HG03571 (cell line): Measurements from ENCODE around the gene FARS2.

Source experiments
- ATAC-seq: cut with Tn5 transposase; IDR thresholded peaks from one replicate; pipeline ENCODE4 v1.9.1; 2021; ENCODE audit not compliant: unreplicated experiment

Gene FARS2

GRCh38 chr6:5524110-5524509 lies 262.8 kb downstream of the FARS2 start:
- ATAC-seq: no peak

DNA sequence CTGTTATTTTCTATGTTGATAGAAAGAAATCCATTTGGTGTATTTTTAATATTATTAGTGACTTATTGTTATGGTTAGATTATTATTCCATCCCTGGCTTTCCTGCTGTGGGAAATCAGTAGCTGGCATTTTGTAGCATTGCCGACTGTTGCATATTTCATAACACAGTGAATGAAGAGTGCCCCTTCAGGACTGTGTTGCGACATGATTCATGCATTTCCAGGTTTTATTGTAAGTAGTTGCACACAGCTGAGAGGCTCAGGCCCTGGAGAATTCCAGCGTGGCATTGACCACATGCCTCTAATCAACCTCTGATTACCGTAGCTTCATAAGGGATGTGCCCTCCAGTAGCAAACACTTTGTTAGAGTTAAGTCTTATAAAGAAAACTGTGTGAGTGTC lies 263.9 kb downstream of the FARS2 start:
- no peak for ATAC-seq

DNA sequence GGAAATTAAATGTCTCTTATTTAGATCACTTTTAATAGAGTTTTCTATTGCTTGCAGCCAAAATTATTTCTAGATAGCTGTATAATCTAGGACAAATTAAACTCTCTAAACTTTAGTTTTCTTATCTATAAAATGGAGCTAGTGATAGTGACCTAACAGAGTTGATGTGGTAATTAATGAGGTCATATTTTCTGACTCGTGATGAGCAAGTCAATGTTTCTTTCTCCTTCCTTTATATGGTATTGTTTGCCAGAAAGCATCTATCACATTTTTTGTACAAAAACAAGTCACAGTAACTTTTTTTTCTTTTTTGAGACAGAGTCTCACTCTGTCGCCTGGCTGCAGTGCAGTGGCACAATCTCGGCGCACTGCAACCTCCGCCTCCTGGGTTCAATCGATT lies 267.7 kb downstream of the FARS2 start:
- no peak for ATAC-seq

- no peak for ATAC-seq
Measured at GRCh38 chr6:5529733-5530132, 268.4 kb downstream of the FARS2 start.

DNA sequence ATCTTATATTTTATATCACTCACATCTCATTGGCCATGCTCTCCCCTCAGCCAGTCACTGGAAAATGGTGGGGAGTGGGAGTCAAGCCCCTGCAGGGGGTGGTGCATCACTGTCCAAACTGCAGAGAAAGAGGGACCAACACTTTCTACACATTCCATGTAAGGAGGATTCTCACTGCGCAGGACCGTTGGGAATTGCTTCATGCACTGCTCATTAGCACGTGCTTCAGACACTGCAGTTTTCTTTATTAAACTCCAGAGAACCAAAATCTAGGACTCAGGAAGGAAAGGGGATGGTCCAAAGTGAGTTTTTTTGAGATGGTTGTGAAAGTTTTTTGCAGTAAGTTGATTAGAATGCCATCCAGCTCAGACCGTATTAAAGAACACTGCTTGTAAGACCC lies 269.8 kb downstream of the FARS2 start:
- ATAC-seq: no peak

DNA sequence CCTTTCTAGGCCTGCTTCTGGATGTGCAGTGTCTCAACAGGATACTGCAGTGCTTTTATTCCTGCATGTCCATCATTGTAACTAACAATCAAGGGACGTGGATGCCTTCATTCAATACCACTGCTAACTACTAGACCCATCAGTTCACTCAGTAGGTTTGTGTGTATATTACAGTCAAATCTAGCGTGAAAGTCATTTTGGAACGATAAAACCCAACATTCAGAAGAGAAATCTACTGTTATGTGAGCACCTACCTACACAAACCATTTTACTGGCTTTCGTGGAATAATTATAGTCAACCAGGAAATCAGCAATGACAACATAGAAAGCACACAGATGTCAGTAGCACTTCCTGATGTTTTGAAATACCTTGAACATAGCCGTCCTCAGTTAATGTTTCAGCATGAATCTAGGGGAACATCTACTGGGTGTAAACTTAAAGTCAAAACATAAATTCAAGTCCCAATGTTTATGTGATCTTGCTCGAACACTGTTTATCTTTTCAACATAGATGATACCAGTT lies 270.6 kb downstream of the FARS2 start:
- no peak for ATAC-seq

- ATAC-seq: no peak
Measured at GRCh38 chr6:5532941-5533340, 271.6 kb downstream of the FARS2 start.

DNA sequence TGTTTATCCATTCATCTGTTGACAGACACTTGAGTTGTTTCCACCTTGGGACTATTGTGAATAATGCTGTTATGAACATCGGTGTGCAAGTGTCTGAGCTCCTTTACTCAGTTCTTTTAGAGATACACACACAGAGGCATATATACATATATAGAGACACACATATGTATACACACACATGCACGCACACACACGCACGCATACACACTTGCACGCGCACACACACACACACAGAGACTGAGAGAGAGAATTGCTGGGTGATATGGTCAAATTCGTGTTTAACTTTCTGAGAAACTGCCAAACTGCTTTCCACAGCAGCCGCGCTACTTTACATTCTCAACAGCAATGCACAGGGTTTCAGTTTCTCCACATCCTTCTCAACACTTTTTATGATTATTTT lies 273.3 kb downstream of the FARS2 start:
- no peak for ATAC-seq

- no peak for ATAC-seq
Measured at GRCh38 chr6:5536644-5537043, 275.3 kb downstream of the FARS2 start.

DNA sequence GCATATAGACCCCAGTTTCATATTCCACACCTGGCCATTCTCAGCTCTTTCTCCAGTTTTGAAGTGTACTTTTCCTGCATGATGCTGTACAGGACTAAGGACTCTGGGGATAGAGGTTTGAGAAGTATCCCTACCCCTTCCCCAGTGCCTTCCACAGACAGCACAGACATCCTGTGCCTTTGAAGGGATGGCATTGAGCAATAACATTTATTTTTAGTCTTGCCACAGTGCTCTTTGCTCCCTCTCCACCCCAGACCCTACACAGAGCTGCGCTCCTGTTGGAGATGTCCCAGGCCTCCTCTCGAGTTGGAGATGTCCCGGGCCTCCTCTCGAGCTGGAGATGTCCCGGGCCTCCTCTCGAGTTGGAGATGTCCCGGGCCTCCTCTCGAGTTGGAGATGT lies 275.8 kb downstream of the FARS2 start:
- ATAC-seq: no peak

- ATAC-seq: no peak
Measured at GRCh38 chr6:5537967-5538366, 276.7 kb downstream of the FARS2 start.

GRCh38 chr6:5540370-5540769 lies 279.1 kb downstream of the FARS2 start:
- ATAC-seq: no peak

DNA sequence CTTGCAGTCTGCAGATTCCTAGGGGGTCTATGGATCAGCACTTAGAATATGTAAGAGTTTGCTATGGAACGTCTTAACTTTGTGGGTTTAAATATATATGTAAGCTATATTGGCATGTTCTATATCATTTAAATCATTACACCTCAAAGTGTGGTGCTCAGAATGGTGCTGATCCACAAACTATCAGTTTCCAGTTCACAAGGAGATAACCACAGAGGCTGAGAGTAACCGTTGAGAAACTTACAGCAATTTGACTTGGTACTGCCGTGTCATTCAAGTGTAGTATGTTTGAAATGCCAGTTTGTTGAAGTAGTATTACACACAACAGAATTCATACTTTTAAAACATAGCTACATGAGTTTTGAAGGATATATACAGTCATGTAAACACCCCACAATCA lies 279.7 kb downstream of the FARS2 start:
- ATAC-seq: no peak

DNA sequence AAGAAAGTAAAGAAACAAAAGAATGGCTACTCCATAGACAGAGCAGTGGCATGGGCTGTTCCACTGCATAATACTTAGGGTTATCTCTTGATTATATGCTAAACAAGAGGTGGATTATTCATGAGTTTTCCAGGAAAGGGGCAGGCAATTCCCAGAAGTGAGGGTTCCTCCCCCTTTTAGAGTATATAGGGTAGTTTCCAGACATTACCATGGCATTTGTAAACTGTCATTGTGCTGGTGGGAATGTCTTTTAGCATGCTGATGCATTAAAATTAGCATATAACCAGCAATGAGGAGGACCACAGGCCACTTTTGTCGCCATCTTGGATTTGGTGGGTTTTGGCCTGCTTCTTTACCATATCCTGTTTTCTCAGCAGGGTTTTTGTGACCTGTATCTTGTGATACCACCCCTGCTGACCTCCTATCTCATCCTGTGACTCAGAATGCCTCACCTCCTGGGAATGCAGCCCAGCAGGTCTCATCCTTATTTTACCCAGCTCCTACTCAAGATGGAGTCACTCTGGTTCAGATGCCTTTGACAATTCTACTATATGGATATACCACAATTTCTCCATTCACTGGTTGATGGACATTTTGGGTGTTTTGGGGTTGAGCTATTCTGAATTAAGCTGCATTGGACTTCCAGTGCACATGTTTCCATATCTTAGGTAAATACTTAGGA lies 280.6 kb downstream of the FARS2 start:
- ATAC-seq: no peak

- ATAC-seq: no peak
Measured at GRCh38 chr6:5547556-5547955, 286.2 kb downstream of the FARS2 start.

DNA sequence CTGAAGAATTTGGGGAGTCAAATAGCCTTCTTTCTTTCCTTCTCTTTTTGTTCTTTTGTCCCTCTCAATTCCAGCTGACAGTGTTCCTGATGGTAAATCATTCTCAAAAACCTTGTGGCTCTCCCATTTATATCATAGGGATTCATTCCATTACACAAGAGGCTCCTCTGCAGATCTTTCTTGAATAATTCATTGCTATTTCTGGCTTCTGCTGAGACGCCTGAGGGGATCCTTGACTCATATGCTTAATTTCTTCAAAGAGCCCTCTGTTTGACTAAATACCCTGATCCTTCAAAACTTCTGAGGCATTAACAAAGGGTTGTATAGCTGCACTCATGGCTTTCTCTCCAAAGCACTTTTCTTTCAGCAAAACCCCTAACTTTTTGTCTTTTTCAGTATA lies 289.3 kb downstream of the FARS2 start:
- no peak for ATAC-seq

- no peak for ATAC-seq
Measured at GRCh38 chr6:5552243-5552642, 290.9 kb downstream of the FARS2 start.

GRCh38 chr6:5553767-5554166 lies 292.5 kb downstream of the FARS2 start:
- ATAC-seq: no peak

DNA sequence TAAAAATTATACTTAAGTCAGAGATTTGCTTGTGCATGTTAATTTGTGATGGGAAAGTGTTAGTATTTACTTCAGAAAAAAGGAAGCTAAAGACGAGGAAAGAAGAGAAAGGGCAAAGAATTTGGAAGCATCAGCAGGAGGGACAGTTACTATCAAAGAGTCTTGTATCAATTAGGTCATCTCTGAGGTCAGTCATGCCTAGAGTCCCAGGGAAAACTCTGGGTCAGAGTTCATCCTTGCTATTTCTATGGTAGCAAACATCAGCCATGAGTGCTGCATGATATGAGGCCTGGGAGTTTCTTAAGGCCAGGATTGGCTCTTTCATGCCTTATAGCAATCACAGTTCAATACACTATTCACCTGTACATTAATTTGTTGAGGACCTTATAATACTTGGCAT lies 292.9 kb downstream of the FARS2 start:
- no peak for ATAC-seq

DNA sequence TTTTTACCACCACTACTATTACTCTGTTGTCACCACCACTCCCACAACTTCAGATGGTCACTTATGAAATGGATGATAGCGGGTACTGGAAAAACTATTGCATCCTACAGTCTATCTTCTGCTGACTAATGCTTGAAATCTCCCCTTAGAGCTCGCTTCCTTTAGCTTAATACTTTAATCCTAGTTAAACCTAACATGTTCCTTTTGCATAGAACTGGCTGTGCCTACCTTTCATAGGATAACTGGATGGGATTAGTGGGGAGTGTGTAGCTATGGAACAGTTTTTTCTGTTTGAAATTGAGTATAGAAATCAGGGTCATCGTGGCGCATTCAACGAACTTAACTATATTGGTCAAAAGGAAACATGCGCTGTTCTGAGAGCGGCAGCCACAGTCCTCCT lies 294.7 kb downstream of the FARS2 start:
- ATAC-seq: no peak

DNA sequence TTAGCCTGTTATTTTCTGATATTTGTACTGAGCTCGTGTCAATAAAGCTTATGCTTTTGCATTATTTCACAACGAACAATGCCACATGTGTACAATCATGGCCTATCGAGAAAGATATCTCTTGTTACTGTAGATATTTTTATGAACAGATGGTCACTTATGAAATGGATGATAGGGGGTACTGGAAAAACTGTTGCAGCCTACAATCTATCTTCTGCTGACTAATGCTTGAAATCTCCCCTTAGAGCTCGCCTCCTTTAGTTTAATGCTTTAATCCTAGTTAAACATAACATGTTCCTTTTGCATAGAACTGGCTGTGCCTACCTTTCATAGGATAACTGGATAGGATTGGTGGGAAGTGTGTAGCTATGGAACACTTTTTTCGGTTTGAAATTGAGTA lies 296.2 kb downstream of the FARS2 start:
- no peak for ATAC-seq

GRCh38 chr6:5559651-5560050 lies 298.3 kb downstream of the FARS2 start:
- no peak for ATAC-seq

DNA sequence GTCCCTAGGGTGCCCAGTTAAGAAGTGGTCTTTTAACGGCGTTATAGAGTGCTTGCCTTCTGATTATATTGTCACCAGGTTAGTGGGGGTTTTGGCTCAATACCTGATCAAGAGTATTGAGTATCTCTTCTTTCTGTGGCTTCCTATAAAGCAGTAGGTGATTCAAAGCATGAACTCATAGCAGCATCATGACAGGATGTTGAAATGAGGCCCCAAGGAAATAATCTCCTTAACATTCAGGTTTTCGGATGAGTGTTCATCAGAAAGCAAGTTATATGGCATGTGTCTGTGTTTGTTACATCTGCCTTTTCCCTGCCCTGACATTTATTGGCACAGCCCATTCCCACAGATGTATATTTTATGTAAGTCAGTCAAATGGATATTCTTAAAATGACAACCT lies 301.0 kb downstream of the FARS2 start:
- ATAC-seq: no peak
